Karpas-422 (cell line): ENCODE results near the gene MAMDC4. TPM values are rescaled to one million over a fixed set of nuclear protein-coding genes. Genes with fewer than 3 reads are reported as not detected.

Source experiments
- DNase-seq: peaks from one replicate; pipeline ENCODE4 v3.0.0-alpha.2; 2015
- H2AFZ ChIP-seq: fragments of 200-600 bp; sonication (generic); 2 replicates; pipeline ENCODE4 v1.6.1; 2014; ENCODE audit warnings: antibody characterized with exemption, low read length, mixed read lengths
- H3K27ac ChIP-seq: fragments of 200-600 bp; sonication (generic); 2 replicates; pipeline ENCODE4 v1.5.1; 2014; ENCODE audit warnings: mild to moderate bottlenecking, low read length, moderate library complexity
- H3K27me3 ChIP-seq: fragments of 200-600 bp; sonication (generic); 2 replicates; pipeline ENCODE4 v1.6.1; 2014; ENCODE audit warnings: low read length, mixed read lengths
- H3K36me3 ChIP-seq: fragments of 200-600 bp; sonication (generic); 2 replicates; pipeline ENCODE4 v1.6.1; 2014; ENCODE audit warnings: low read length, mixed read lengths; ENCODE audit not compliant: insufficient read depth
- H3K4me1 ChIP-seq: fragments of 200-600 bp; sonication (generic); 2 replicates; pipeline ENCODE4 v1.6.1; 2014; ENCODE audit warnings: mild to moderate bottlenecking, low read length, mixed read lengths
- H3K4me2 ChIP-seq: fragments of 200-600 bp; sonication (generic); 2 replicates; pipeline ENCODE4 v1.6.1; 2014; ENCODE audit warnings: low read length, low read depth, mild to moderate bottlenecking; ENCODE audit not compliant: poor library complexity, severe bottlenecking
- H3K4me3 ChIP-seq: fragments of 200-600 bp; sonication (generic); 2 replicates; pipeline ENCODE4 v1.5.1; 2014; ENCODE audit warnings: mild to moderate bottlenecking, antibody characterized with exemption, low read length, mixed read lengths
- H3K79me2 ChIP-seq: fragments of 200-600 bp; sonication (generic); 2 replicates; pipeline ENCODE4 v1.6.1; 2014; ENCODE audit warnings: mild to moderate bottlenecking, low read length, mixed read lengths
- H3K9ac ChIP-seq: fragments of 200-600 bp; sonication (generic); 2 replicates; pipeline ENCODE4 v1.6.0; 2014; ENCODE audit warnings: low read length
- H3K9me2 ChIP-seq: fragments of 200-600 bp; sonication (generic), shearing (Covaris generic); replicated peaks from 2 replicates; pipeline ENCODE4 v1.6.0; 2014; ENCODE audit warnings: mild to moderate bottlenecking, low read length, moderate library complexity; ENCODE audit not compliant: insufficient read depth
- H3K9me3 ChIP-seq: fragments of 300-700, 200-600 bp; sonication (generic); 2 replicates; pipeline ENCODE4 v1.6.1; 2014; ENCODE audit warnings: low read length, mixed read lengths
- H4K20me1 ChIP-seq: fragments of 200-600 bp; sonication (generic); 2 replicates; pipeline ENCODE4 v1.6.1; 2014; ENCODE audit warnings: mild to moderate bottlenecking, antibody characterized with exemption, low read length, low read depth; ENCODE audit not compliant: insufficient read depth
- total RNA-seq: library from RNA; depleted of rRNA; stranded (reverse); fragments of >200 nt; shearing (Covaris generic); gene quantifications from 2 replicates; pipeline ENCODE4 v1.2.3, GENCODE V29; 2014; ENCODE audit warnings: low replicate concordance

MAMDC4 gene
- total RNA-seq, 1 experiment from 2014 or later, result 7.9 TPM

GRCh38 chr9:136889858-136890257, 37.7 kb downstream of the MAMDC4 start:
- DNase-seq, result no peak
- Histone ChIP-seq H3K9ac (no peak overlapping the region), H3K4me2 (no peak overlapping the region), H3K4me1 (peaks cover 20% of the 10 kb centered on the region), H3K36me3 (peaks cover 4% of the 10 kb centered on the region; the same call in 1 of the 2 replicates), H2AFZ (no peak overlapping the region), H4K20me1 (peaks cover 12% of the 10 kb centered on the region), H3K79me2 (peaks cover 76% of the 10 kb centered on the region), H3K27me3 (no peaks in the 10 kb centered on the region), H3K9me3 (no peaks in the 10 kb centered on the region), H3K4me3 (no peak overlapping the region), H3K9me2 (no peaks in the 10 kb centered on the region), H3K27ac (no peak overlapping the region)

DNA sequence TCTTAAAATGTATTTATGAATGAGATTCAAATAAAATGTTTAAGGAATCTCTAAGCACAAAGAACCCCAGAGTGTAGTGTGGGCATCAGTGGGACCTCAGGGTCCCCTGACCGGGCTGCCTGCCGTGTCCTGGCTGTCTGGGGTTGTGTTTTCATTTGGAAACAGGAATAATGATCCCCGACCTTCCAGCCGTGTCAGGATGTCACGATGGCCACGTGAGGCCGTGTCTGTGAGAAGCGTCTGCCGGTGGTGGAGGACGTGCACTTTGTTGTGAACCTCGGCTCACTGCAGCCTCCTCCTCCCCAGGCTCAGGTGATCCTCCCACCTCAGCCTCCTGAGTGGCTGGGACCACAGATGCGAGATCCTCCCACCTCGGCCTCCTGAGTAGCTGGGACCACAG, 38.5 kb downstream of the MAMDC4 start:
- DNase-seq, result no peak
- no peak overlapping the region for H3K4me2 ChIP-seq
- no peak overlapping the region for H2AFZ ChIP-seq
- no peak overlapping the region for H3K27ac ChIP-seq
- H3K4me1 ChIP-seq, result peaks cover 12% of the 10 kb centered on the region
- H4K20me1 ChIP-seq, result peaks cover 12% of the 10 kb centered on the region
- no peak overlapping the region for H3K9ac ChIP-seq
- peaks cover 84% of the 10 kb centered on the region for H3K79me2 ChIP-seq
- peaks cover 4% of the 10 kb centered on the region; the same call in 1 of the 2 replicates for H3K36me3 ChIP-seq
- H3K9me3 ChIP-seq, result no peaks in the 10 kb centered on the region
- no peaks in the 10 kb centered on the region for H3K27me3 ChIP-seq
- H3K9me2 ChIP-seq, result no peaks in the 10 kb centered on the region
- H3K4me3 ChIP-seq, result no peak overlapping the region

DNA sequence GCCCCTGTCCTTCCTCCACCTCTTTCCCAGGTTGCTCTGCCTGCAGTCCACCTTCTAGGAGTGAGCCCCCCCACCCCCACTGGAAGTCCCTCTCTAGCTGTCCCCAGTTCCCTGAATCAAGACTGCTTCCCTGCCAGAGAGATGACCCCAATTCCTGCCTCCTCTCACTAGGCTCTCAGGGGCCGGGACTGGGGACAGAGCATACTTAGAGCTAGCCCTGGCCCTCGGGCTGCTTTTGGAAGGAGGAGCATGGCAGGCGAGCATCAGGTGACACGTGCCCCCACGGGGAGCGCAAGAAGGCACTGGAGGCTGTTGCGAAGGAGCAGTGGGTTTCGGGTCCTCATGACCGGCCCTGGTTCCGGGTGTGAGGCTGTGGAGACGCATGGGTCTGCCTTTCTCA, 43.9 kb downstream of the MAMDC4 start:
- Histone ChIP-seq H3K4me2 (no peak overlapping the region), H3K79me2 (peaks cover 57% of the 10 kb centered on the region), H3K9me2 (no peaks in the 10 kb centered on the region), H3K4me3 (no peak overlapping the region), H2AFZ (no peak overlapping the region), H3K27ac (no peak overlapping the region), H3K27me3 (no peaks in the 10 kb centered on the region), H3K36me3 (peaks cover 15% of the 10 kb centered on the region), H3K9ac (no peak overlapping the region), H3K4me1 (no peaks in the 10 kb centered on the region), H3K9me3 (no peaks in the 10 kb centered on the region), H4K20me1 (no peaks in the 10 kb centered on the region; the same call in 1 of the 2 replicates)
- DNase-seq, result no peak

GRCh38 chr9:136898483-136899100, 46.4 kb downstream of the MAMDC4 start:
- H3K4me2 ChIP-seq, result no peak overlapping the region
- no peak overlapping the region for H3K9ac ChIP-seq
- no peak for DNase-seq
- H4K20me1 ChIP-seq, result no peaks in the 10 kb centered on the region; the same call in 1 of the 2 replicates
- H3K9me3 ChIP-seq, result no peaks in the 10 kb centered on the region
- H3K9me2 ChIP-seq, result no peaks in the 10 kb centered on the region
- peaks cover 36% of the 10 kb centered on the region for H3K79me2 ChIP-seq
- no peaks in the 10 kb centered on the region for H3K27me3 ChIP-seq
- H3K4me3 ChIP-seq, result no peak overlapping the region
- no peak overlapping the region for H3K27ac ChIP-seq
- H3K36me3 ChIP-seq, result peaks cover 31% of the 10 kb centered on the region
- H3K4me1 ChIP-seq, result no peaks in the 10 kb centered on the region
- H2AFZ ChIP-seq, result no peak overlapping the region

DNA sequence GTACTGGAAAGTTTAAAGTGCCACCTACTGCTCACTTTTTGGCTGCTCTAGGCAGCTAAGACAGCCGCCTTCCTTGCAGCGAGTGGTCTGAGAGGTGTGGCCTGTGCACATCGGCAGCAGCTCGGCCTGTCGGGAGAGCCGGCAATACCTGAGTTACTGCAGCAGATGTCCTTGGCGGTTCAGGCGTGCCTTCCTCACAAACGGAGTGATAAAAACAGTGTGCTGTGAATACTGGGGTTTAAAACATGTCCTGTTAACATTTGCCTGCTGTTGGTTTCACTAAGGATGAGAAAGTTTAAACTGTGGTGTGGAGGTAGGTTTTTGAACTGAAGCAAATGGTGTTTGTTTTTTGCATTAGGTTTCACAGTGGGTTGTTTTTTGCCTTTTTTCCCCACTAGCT, 47.0 kb downstream of the MAMDC4 start:
- no peaks in the 10 kb centered on the region for H3K9me2 ChIP-seq
- no peaks in the 10 kb centered on the region for H3K27me3 ChIP-seq
- peaks cover 31% of the 10 kb centered on the region for H3K36me3 ChIP-seq
- no peaks in the 10 kb centered on the region; the same call in 1 of the 2 replicates for H4K20me1 ChIP-seq
- no peak overlapping the region for H3K27ac ChIP-seq
- H3K79me2 ChIP-seq, result peaks cover 33% of the 10 kb centered on the region
- H3K9ac ChIP-seq, result no peak overlapping the region
- H2AFZ ChIP-seq, result no peak overlapping the region
- H3K4me3 ChIP-seq, result no peak overlapping the region
- H3K9me3 ChIP-seq, result no peaks in the 10 kb centered on the region
- no peak for DNase-seq
- H3K4me2 ChIP-seq, result no peak overlapping the region
- H3K4me1 ChIP-seq, result no peaks in the 10 kb centered on the region

GRCh38 chr9:136900556-136900955, 48.4 kb downstream of the MAMDC4 start:
- Histone ChIP-seq H3K9ac (no peak overlapping the region), H3K4me1 (no peaks in the 10 kb centered on the region), H3K27me3 (no peaks in the 10 kb centered on the region), H2AFZ (no peak overlapping the region), H3K36me3 (peaks cover 41% of the 10 kb centered on the region), H3K9me2 (no peaks in the 10 kb centered on the region), H3K4me3 (no peak overlapping the region), H3K9me3 (no peaks in the 10 kb centered on the region), H3K79me2 (peaks cover 23% of the 10 kb centered on the region), H3K27ac (no peak overlapping the region), H3K4me2 (no peak overlapping the region), H4K20me1 (no peaks in the 10 kb centered on the region; the same call in 1 of the 2 replicates)
- DNase-seq, result no peak

GRCh38 chr9:136900988-136901515, 48.9 kb downstream of the MAMDC4 start:
- no peaks in the 10 kb centered on the region for H3K9me3 ChIP-seq
- no peaks in the 10 kb centered on the region for H3K27me3 ChIP-seq
- no peaks in the 10 kb centered on the region for H3K9me2 ChIP-seq
- no peaks in the 10 kb centered on the region; the same call in 1 of the 2 replicates for H4K20me1 ChIP-seq
- H3K27ac ChIP-seq, result no peak overlapping the region
- no peak overlapping the region for H3K4me2 ChIP-seq
- no peak for DNase-seq
- H3K36me3 ChIP-seq, result peaks cover 42% of the 10 kb centered on the region
- H3K79me2 ChIP-seq, result peaks cover 18% of the 10 kb centered on the region
- no peaks in the 10 kb centered on the region for H3K4me1 ChIP-seq
- no peak overlapping the region for H3K9ac ChIP-seq
- no peak overlapping the region for H2AFZ ChIP-seq
- H3K4me3 ChIP-seq, result no peak overlapping the region

- DNase-seq, result no peak
- Histone ChIP-seq H3K9ac (no peak overlapping the region), H3K27ac (no peak overlapping the region), H3K4me2 (no peak overlapping the region), H3K4me3 (no peak overlapping the region), H3K9me3 (no peaks in the 10 kb centered on the region), H3K4me1 (no peaks in the 10 kb centered on the region), H2AFZ (no peak overlapping the region), H3K36me3 (peaks cover 42% of the 10 kb centered on the region), H4K20me1 (no peaks in the 10 kb centered on the region; the same call in 1 of the 2 replicates), H3K79me2 (peaks cover 13% of the 10 kb centered on the region; the same call in 1 of the 2 replicates), H3K27me3 (no peaks in the 10 kb centered on the region), H3K9me2 (no peaks in the 10 kb centered on the region)
Measured at GRCh38 chr9:136901516-136902258, 49.5 kb downstream of the MAMDC4 start.
